Stimulated activated naive B cell treated with anti-CD40 and anti-IgM and Interleukin-4, amounts not matched to agents 10 μg/mL and 1 μg/mL and 100 μg/mL, for 72 hours (primary cell): ENCODE measurements around the gene EDN2.
A peak's percentile ranks its signal among the peaks of the same experiment; 100 is the strongest.

ENCODE experiments used
- ATAC-seq, 2 donors: fragments of 150-1000 bp; cut with Tn5 transposase; replicated peaks; 2 replicates each; pipeline ENCODE4 v1.10.0; 2021; ENCODE audit warnings: moderate library complexity in 1 of 2
- DNase-seq: peaks from one replicate; pipeline ENCODE4 v3.0.0; 2021
- H3K27ac Mint-ChIP-seq: one replicate; pipeline ENCODE4 v1.8.0; 2022; ENCODE audit warnings: mild to moderate bottlenecking, mixed read lengths
- H3K27me3 Mint-ChIP-seq, 2 donors: one replicate each; pipeline ENCODE4 v1.8.0; 2022; ENCODE audit warnings: mixed read lengths in 2 of 2
- H3K36me3 Mint-ChIP-seq, 2 donors: one replicate each; pipeline ENCODE4 v1.8.0; 2022; ENCODE audit warnings: mixed read lengths in 2 of 2, mild to moderate bottlenecking in 1 of 2
- H3K4me1 Mint-ChIP-seq, 2 donors: one replicate each; pipeline ENCODE4 v1.8.0; 2022; ENCODE audit warnings: mixed read lengths in 2 of 2, mild to moderate bottlenecking in 1 of 2
- H3K4me3 Mint-ChIP-seq, 2 donors: one replicate each; pipeline ENCODE4 v1.8.0; 2022; ENCODE audit warnings: mild to moderate bottlenecking in 2 of 2, mixed read lengths in 2 of 2, moderate library complexity in 1 of 2
- H3K9me3 Mint-ChIP-seq, 2 donors: one replicate each; pipeline ENCODE4 v1.8.0; 2022; ENCODE audit warnings: mixed read lengths in 2 of 2, mild to moderate bottlenecking in 1 of 2

The EDN2 gene

GRCh38 chr1:41511239-41511540 lies 26.7 kb upstream of the EDN2 start:
- peak overlapping the region; percentile 42 for H3K27ac Mint-ChIP-seq
- no peak overlapping the region for H3K4me3 Mint-ChIP-seq
- H3K4me1 Mint-ChIP-seq, result peaks cover 19 to 29% of the 10 kb centered on the region in 2 donors
- peaks cover 34 to 49% of the 10 kb centered on the region in 2 donors for H3K36me3 Mint-ChIP-seq
- no peaks in the 10 kb centered on the region for H3K9me3 Mint-ChIP-seq
- no peak for ATAC-seq
- no peak for DNase-seq
- no peaks in the 10 kb centered on the region for H3K27me3 Mint-ChIP-seq

- Mint-ChIP-seq H3K27me3 (no peaks in the 10 kb centered on the region), H3K36me3 (peaks cover 34 to 49% of the 10 kb centered on the region in 2 donors), H3K27ac (peak overlapping the region; percentile 42), H3K4me1 (peaks cover 18 to 24% of the 10 kb centered on the region in 2 donors), H3K4me3 (no peak overlapping the region), H3K9me3 (no peaks in the 10 kb centered on the region)
- ATAC-seq, result no peak
- no peak for DNase-seq
Observed at GRCh38 chr1:41510531-41511238, 26.2 kb upstream of the EDN2 start.

GRCh38 chr1:41509270-41509671 lies 24.8 kb upstream of the EDN2 start:
- DNase-seq (no peak), ATAC-seq (peak; percentile 74 to 86)
- Mint-ChIP-seq H3K27ac (peak overlapping the region; percentile 75), H3K27me3 (no peaks in the 10 kb centered on the region), H3K4me1 (peaks cover 24 to 33% of the 10 kb centered on the region in 2 donors), H3K36me3 (peaks cover 34 to 44% of the 10 kb centered on the region in 2 donors), H3K4me3 (peak overlapping the region in 1 of 2 donors; percentile 20), H3K9me3 (no peaks in the 10 kb centered on the region)

GRCh38 chr1:41508290-41508689 lies 23.8 kb upstream of the EDN2 start:
- ATAC-seq (no peak), DNase-seq (no peak)
- Mint-ChIP-seq H3K36me3 (peaks cover 30 to 39% of the 10 kb centered on the region in 2 donors), H3K4me1 (peaks cover 27 to 37% of the 10 kb centered on the region in 2 donors), H3K27me3 (no peaks in the 10 kb centered on the region), H3K9me3 (no peaks in the 10 kb centered on the region), H3K4me3 (no peak overlapping the region), H3K27ac (no peak overlapping the region)

GRCh38 chr1:41507836-41508235 lies 23.4 kb upstream of the EDN2 start:
- peaks cover 26 to 35% of the 10 kb centered on the region in 2 donors for H3K36me3 Mint-ChIP-seq
- H3K4me1 Mint-ChIP-seq, result peaks cover 25 to 37% of the 10 kb centered on the region in 2 donors
- H3K27me3 Mint-ChIP-seq, result no peaks in the 10 kb centered on the region
- no peaks in the 10 kb centered on the region for H3K9me3 Mint-ChIP-seq
- no peak for ATAC-seq
- peak overlapping the region; percentile 37 for H3K27ac Mint-ChIP-seq
- H3K4me3 Mint-ChIP-seq, result no peak overlapping the region
- DNase-seq, result no peak

GRCh38 chr1:41507110-41507720 lies 22.7 kb upstream of the EDN2 start:
- Mint-ChIP-seq H3K27me3 (no peaks in the 10 kb centered on the region), H3K27ac (peak overlapping the region; percentile 81), H3K4me1 (peaks cover 25 to 37% of the 10 kb centered on the region in 2 donors), H3K36me3 (peaks cover 20 to 28% of the 10 kb centered on the region in 2 donors), H3K9me3 (no peaks in the 10 kb centered on the region), H3K4me3 (no peak overlapping the region)
- DNase-seq (no peak), ATAC-seq (no peak)

GRCh38 chr1:41504114-41505035 lies 19.9 kb upstream of the EDN2 start:
- Mint-ChIP-seq H3K27ac (peak overlapping the region; percentile 48), H3K4me3 (no peak overlapping the region), H3K36me3 (peaks cover 1 to 6% of the 10 kb centered on the region in 2 donors), H3K4me1 (peaks cover 15 to 23% of the 10 kb centered on the region in 2 donors), H3K27me3 (no peaks in the 10 kb centered on the region), H3K9me3 (no peaks in the 10 kb centered on the region)
- DNase-seq (no peak), ATAC-seq (peak; percentile 53 to 54)

GRCh38 chr1:41503538-41504113 lies 19.1 kb upstream of the EDN2 start:
- DNase-seq (no peak), ATAC-seq (no peak)
- H3K9me3 Mint-ChIP-seq, result no peaks in the 10 kb centered on the region
- H3K27ac Mint-ChIP-seq, result no peak overlapping the region
- no peaks in the 10 kb centered on the region for H3K27me3 Mint-ChIP-seq
- H3K4me1 Mint-ChIP-seq, result peaks cover 9 to 15% of the 10 kb centered on the region in 2 donors
- H3K36me3 Mint-ChIP-seq, result peaks cover 0 to 3% of the 10 kb centered on the region in 2 donors
- H3K4me3 Mint-ChIP-seq, result no peak overlapping the region

GRCh38 chr1:41502912-41503311 lies 18.4 kb upstream of the EDN2 start:
- Mint-ChIP-seq H3K4me1 (peaks cover 9 to 15% of the 10 kb centered on the region in 2 donors), H3K4me3 (no peak overlapping the region), H3K27ac (no peak overlapping the region), H3K27me3 (no peaks in the 10 kb centered on the region), H3K36me3 (peaks cover 0 to 3% of the 10 kb centered on the region in 2 donors), H3K9me3 (no peaks in the 10 kb centered on the region)
- no peak for ATAC-seq
- DNase-seq, result no peak

- H3K36me3 Mint-ChIP-seq, result no peaks in the 10 kb centered on the region
Observed at GRCh38 chr1:41501581-41501980, 17.1 kb upstream of the EDN2 start.

GRCh38 chr1:41500781-41501518 lies 16.5 kb upstream of the EDN2 start:
- Mint-ChIP-seq H3K27ac (no peak overlapping the region), H3K36me3 (no peaks in the 10 kb centered on the region), H3K27me3 (peaks cover 6 to 10% of the 10 kb centered on the region in 2 donors), H3K4me1 (peaks cover 9 to 15% of the 10 kb centered on the region in 2 donors), H3K4me3 (no peak overlapping the region), H3K9me3 (no peaks in the 10 kb centered on the region)
- ATAC-seq (no peak), DNase-seq (no peak)

More at GRCh38 chr1:41501581-41501980, 17.1 kb upstream of the EDN2 start:
- Mint-ChIP-seq H3K9me3 (no peaks in the 10 kb centered on the region), H3K4me1 (peaks cover 9 to 15% of the 10 kb centered on the region in 2 donors), H3K27me3 (peaks cover 6 to 10% of the 10 kb centered on the region in 2 donors), H3K4me3 (no peak overlapping the region), H3K27ac (no peak overlapping the region)
- DNase-seq, result no peak
- no peak for ATAC-seq

GRCh38 chr1:41500378-41500777 lies 15.9 kb upstream of the EDN2 start:
- peaks cover 12 to 21% of the 10 kb centered on the region in 2 donors for H3K4me1 Mint-ChIP-seq
- H3K36me3 Mint-ChIP-seq, result no peaks in the 10 kb centered on the region
- ATAC-seq, result no peak
- DNase-seq, result no peak
- no peak overlapping the region for H3K4me3 Mint-ChIP-seq
- H3K27ac Mint-ChIP-seq, result no peak overlapping the region
- no peaks in the 10 kb centered on the region for H3K9me3 Mint-ChIP-seq
- peaks cover 11 to 15% of the 10 kb centered on the region in 2 donors for H3K27me3 Mint-ChIP-seq

GRCh38 chr1:41499591-41499990 lies 15.1 kb upstream of the EDN2 start:
- peaks cover 9 to 15% of the 10 kb centered on the region in 2 donors for H3K4me1 Mint-ChIP-seq
- H3K27ac Mint-ChIP-seq, result no peak overlapping the region
- ATAC-seq, result no peak

More at GRCh38 chr1:41499591-41499990, 15.1 kb upstream of the EDN2 start:
- no peak overlapping the region for H3K4me3 Mint-ChIP-seq
- H3K27me3 Mint-ChIP-seq, result peaks cover 19 to 23% of the 10 kb centered on the region in 2 donors
- DNase-seq, result no peak
- no peaks in the 10 kb centered on the region for H3K36me3 Mint-ChIP-seq
- no peaks in the 10 kb centered on the region for H3K9me3 Mint-ChIP-seq
